ENCODE results near the gene CSTF1.

CSTF1 gene

DNA sequence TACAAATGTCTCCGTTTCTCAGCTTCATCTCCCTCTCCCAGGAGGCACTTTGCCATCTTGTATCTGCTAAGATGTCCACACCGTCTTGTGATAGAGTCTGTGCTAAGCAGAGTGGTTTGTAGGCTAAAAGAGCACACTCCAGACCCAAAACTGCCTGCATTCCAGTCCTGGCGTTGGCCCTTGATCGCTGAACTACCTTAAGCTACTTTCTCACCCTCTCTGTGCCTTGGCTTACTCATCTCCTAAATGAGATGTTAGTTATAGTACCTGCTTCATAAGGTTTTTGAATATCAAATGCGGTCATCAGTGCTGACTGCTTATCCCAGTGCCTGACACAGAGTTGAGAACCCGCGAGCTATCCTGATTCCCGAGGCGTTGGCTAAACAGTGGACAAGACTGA is 33.6 kb downstream of the CSTF1 start:
- DNase-seq: no peak
- Histone ChIP-seq H3K27me3 (0 out of 2 replicates have a peak, but pooled peaks cover 4% of the 10 kb centered on the region), H3K36me3 (no peaks in the 10 kb centered on the region), H3K9me3 (no peaks in the 10 kb centered on the region; the same call in 1 of the 2 replicates), H3K4me1 (no peaks in the 10 kb centered on the region), H3K4me3 (ENCODE audit: low read depth, low read length) (no peak overlapping the region)
- TF ChIP-seq, protein P1, sequence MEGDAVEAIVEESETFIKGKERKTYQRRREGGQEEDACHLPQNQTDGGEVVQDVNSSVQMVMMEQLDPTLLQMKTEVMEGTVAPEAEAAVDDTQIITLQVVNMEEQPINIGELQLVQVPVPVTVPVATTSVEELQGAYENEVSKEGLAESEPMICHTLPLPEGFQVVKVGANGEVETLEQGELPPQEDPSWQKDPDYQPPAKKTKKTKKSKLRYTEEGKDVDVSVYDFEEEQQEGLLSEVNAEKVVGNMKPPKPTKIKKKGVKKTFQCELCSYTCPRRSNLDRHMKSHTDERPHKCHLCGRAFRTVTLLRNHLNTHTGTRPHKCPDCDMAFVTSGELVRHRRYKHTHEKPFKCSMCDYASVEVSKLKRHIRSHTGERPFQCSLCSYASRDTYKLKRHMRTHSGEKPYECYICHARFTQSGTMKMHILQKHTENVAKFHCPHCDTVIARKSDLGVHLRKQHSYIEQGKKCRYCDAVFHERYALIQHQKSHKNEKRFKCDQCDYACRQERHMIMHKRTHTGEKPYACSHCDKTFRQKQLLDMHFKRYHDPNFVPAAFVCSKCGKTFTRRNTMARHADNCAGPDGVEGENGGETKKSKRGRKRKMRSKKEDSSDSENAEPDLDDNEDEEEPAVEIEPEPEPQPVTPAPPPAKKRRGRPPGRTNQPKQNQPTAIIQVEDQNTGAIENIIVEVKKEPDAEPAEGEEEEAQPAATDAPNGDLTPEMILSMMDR (IDR thresholded peaks at IDR 0.05; ENCODE audit: low read depth, low read length): no peak

- no peaks in the 10 kb centered on the region; the same call in 1 of the 2 replicates for H3K9me3 ChIP-seq
- no peaks in the 10 kb centered on the region for H3K36me3 ChIP-seq
- TF ChIP-seq, protein P1 (IDR thresholded peaks at IDR 0.05; ENCODE audit: low read depth, low read length): no peak
- H3K4me1 ChIP-seq: no peaks in the 10 kb centered on the region
- H3K27me3 ChIP-seq: 0 out of 2 replicates have a peak, but pooled peaks cover 4% of the 10 kb centered on the region
- H3K4me3 ChIP-seq (ENCODE audit: low read depth, low read length): no peak overlapping the region
- no peak for DNase-seq
These were observed 34.5 kb downstream of the CSTF1 start for GRCh38 chr20:56426926-56427325.

- Histone ChIP-seq H3K9me3 (no peaks in the 10 kb centered on the region; the same call in 1 of the 2 replicates), H3K4me1 (no peaks in the 10 kb centered on the region), H3K27me3 (0 out of 2 replicates have a peak, but pooled peaks cover 4% of the 10 kb centered on the region), H3K36me3 (no peaks in the 10 kb centered on the region), H3K4me3 (ENCODE audit: low read depth, low read length) (no peak overlapping the region)
- TF ChIP-seq, protein P1 (IDR thresholded peaks at IDR 0.05; ENCODE audit: low read depth, low read length): no peak
- DNase-seq: no peak
These were observed 35.4 kb downstream of the CSTF1 start for GRCh38 chr20:56427797-56428196.

DNA sequence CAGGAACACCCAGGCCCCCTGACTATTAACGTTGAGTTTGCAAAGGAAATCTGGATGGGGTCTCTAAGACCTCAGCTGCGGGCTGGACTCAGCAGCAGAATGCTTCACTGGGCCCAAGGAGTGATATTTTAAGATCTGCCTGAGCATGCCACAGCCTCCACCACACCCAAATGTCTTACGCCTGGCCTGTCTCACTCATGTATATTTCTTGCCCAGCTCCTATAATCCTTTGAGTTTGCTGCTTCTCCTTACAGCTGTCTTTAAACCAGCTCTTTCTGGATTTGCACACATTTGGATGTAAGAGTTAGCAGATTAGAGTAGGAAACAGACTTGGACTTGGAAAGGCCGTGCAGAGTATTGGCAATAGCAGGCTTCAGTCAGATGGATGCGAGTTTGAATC is 36.0 kb downstream of the CSTF1 start:
- Histone ChIP-seq H3K4me3 (ENCODE audit: low read depth, low read length) (no peak overlapping the region), H3K9me3 (no peaks in the 10 kb centered on the region; the same call in 1 of the 2 replicates), H3K27me3 (0 out of 2 replicates have a peak, but pooled peaks cover 4% of the 10 kb centered on the region), H3K4me1 (no peaks in the 10 kb centered on the region), H3K36me3 (no peaks in the 10 kb centered on the region)
- DNase-seq: no peak
- TF ChIP-seq, protein P1 (IDR thresholded peaks at IDR 0.05; ENCODE audit: low read depth, low read length): no peak

DNA sequence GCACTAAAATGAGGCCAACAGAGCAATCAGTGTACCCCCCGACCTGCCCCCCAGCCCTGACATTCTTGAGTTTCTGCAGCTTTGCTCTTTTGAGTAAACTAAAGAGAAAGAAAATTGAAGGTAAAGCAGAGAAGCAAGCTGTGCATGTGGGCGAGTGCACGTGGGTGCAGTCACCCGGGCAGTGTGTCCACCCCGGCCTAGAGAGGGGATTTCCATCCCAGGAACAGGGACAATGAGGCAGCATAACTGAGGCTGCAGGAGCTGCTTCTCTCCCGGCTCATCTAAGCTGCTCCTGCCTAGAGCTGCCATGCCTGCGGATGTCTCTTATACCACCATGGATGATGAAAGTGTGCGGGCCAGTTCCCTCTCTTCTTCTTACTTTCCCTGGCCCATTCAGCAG is 36.4 kb downstream of the CSTF1 start:
- TF ChIP-seq, protein P1 (IDR thresholded peaks at IDR 0.05; ENCODE audit: low read depth, low read length): no peak
- H3K36me3 ChIP-seq: no peaks in the 10 kb centered on the region
- no peaks in the 10 kb centered on the region; the same call in 1 of the 2 replicates for H3K9me3 ChIP-seq
- H3K4me3 ChIP-seq (ENCODE audit: low read depth, low read length): no peak overlapping the region
- 0 out of 2 replicates have a peak, but pooled peaks cover 4% of the 10 kb centered on the region for H3K27me3 ChIP-seq
- H3K4me1 ChIP-seq: no peaks in the 10 kb centered on the region
- DNase-seq: no peak

GRCh38 chr20:56429502-56429901 is 37.1 kb downstream of the CSTF1 start:
- H3K4me1 ChIP-seq: no peaks in the 10 kb centered on the region
- H3K27me3 ChIP-seq: 0 out of 2 replicates have a peak, but pooled peaks cover 4% of the 10 kb centered on the region
- DNase-seq: no peak
- no peaks in the 10 kb centered on the region; the same call in 1 of the 2 replicates for H3K9me3 ChIP-seq
- TF ChIP-seq, protein P1 (IDR thresholded peaks at IDR 0.05; ENCODE audit: low read depth, low read length): no peak
- no peaks in the 10 kb centered on the region for H3K36me3 ChIP-seq
- no peak overlapping the region for H3K4me3 ChIP-seq (ENCODE audit: low read depth, low read length)
